C1 segment of cervical spinal cord (tissue), 14 donors: ENCODE results near the gene RFX4.

Source experiments
- DNase-seq, 14 donors: peaks; one replicate each; lab custom pipeline; 2025; lab: John Stamatoyannopoulos, UW

Gene RFX4

GRCh38 chr12:106760184-106760531 lies 177.4 kb downstream of the RFX4 start:
- DNase-seq, result peak in 1 of 14 donors; percentile 16

- peak in 1 of 14 donors; percentile 39 for DNase-seq
Observed at GRCh38 chr12:106764220-106764619, 181.4 kb downstream of the RFX4 start.

- DNase-seq, result peak in 3 of 14 donors; percentile 19 to 70 (median 39)
Observed at GRCh38 chr12:106764738-106765137, 181.9 kb downstream of the RFX4 start.

GRCh38 chr12:106766393-106766826 lies 183.6 kb downstream of the RFX4 start:
- peak in 6 of 14 donors; percentile 21 to 61 (median 34) for DNase-seq

- no peak for DNase-seq
Observed at GRCh38 chr12:106767206-106767605, 184.4 kb downstream of the RFX4 start.

GRCh38 chr12:106767954-106768822 lies 185.4 kb downstream of the RFX4 start:
- DNase-seq, result peak in 1 of 14 donors; percentile 11

GRCh38 chr12:106769078-106769477 lies 186.3 kb downstream of the RFX4 start:
- DNase-seq, result peak in 2 of 14 donors; percentile 19 to 22

- DNase-seq, result no peak
Observed at GRCh38 chr12:106769546-106769945, 186.7 kb downstream of the RFX4 start.

GRCh38 chr12:106771425-106771824 lies 188.6 kb downstream of the RFX4 start:
- no peak for DNase-seq

GRCh38 chr12:106773286-106774004 lies 190.6 kb downstream of the RFX4 start:
- DNase-seq, result no peak

- DNase-seq, result peak; percentile 96 to 100 (median 98)
Observed at GRCh38 chr12:106774005-106774807, 191.4 kb downstream of the RFX4 start, which contains the start of gene RIC8B. TSS of gene RIC8B (plus strand) at chr12:106774682. CDS start at chr12:106774746, 64 bp downstream.

- peak in 1 of 14 donors; percentile 33 for DNase-seq
Observed at GRCh38 chr12:106774808-106775524, 192.2 kb downstream of the RFX4 start.

GRCh38 chr12:106776897-106777296 lies 194.1 kb downstream of the RFX4 start:
- DNase-seq, result no peak

- no peak for DNase-seq
Observed at GRCh38 chr12:106780010-106780631, 197.3 kb downstream of the RFX4 start.

- no peak for DNase-seq
Observed at GRCh38 chr12:106782619-106783018, 199.8 kb downstream of the RFX4 start.

- DNase-seq, result no peak
Observed at GRCh38 chr12:106783515-106783914, 200.7 kb downstream of the RFX4 start.

GRCh38 chr12:106790020-106790419 lies 207.2 kb downstream of the RFX4 start:
- no peak for DNase-seq

- DNase-seq, result no peak
Observed at GRCh38 chr12:106791531-106791930, 208.7 kb downstream of the RFX4 start.

GRCh38 chr12:106794369-106794768 lies 211.6 kb downstream of the RFX4 start:
- no peak for DNase-seq

GRCh38 chr12:106801167-106801708 lies 218.4 kb downstream of the RFX4 start:
- no peak for DNase-seq
